ENCODE data around the gene AGAP1.
A peak's percentile ranks its signal among the peaks of the same experiment; 100 is the strongest.
"Not testable (repeated sequence)": the region's sequence is repeated elsewhere in the genome, so short reads cannot be mapped to it uniquely, and the experiment has no call there.

The AGAP1 gene

DNA sequence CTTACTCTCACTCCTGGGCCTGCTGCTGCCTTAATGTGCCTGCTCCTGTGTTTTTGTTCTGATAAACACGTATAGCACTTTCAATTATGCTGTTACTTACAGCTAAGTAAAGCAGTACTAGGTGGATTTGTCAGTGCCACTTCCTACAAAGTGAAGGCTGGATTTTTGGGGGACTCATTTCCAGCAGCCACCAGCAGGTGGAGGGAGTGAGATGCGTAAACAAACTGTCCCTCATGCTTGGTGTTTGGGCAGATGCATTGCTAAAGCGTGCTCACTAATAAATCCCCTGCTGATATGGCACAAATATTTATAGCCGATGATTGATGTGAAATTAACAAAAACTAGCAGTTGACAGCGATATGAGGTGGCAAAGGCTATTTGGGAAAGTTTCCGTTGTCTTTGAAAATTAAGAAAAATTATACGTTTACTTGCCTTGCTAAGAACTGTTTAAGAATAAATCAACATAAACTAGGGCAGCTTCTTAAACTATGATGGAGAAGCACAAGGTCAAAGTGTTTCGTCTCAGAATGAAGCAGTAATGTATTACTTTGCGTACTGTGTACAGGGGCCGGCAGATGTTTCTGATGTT, 101.7 kb downstream of the AGAP1 start:
- peak; percentile 36 for DNase-seq

DNA sequence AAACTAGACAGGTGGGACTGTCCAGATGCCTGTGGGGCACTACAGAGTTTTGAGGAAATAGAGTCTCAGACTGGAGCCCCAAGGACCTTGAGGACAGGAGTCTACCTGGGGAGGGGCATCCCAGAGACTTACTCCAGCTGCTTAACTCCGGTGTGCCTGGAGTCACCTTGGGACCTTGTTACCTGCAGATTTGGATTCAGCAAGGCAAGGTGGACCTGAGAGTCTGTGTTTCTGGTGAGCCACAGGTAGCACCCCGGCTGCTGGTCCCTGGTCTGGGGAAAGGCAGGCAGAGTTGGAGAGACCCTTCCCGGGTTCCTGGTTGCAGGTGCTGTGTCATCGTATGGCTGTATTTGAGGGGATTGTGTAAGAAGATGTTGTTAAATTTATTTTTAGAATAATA, 102.4 kb downstream of the AGAP1 start:
- no peak for DNase-seq

DNA sequence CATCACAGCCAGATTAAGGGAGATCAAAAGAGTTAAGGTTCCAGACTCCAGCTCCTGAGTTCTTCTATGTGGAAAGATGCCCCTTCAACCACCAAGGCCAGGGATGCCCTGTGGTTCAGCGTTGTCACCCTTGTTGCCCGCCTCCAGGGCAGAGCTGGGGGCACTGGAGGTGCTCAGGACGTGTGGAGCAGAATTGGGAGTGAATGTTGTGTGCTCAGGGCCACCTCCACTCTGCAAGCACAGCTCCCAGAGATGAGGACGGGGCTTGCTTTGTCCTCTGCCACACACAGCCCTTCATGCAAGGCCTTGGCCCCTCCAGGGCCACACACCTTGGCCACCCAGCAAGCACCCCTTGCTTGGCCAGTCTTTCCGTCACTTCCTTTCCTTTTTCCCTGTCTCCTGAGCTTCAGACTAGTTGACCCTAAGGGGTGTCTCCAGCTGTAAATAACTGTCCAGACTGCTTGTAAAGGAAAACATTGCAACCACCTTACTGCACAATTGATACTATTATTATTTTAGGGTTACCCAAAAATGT, 103.3 kb downstream of the AGAP1 start:
- no peak for DNase-seq

DNA sequence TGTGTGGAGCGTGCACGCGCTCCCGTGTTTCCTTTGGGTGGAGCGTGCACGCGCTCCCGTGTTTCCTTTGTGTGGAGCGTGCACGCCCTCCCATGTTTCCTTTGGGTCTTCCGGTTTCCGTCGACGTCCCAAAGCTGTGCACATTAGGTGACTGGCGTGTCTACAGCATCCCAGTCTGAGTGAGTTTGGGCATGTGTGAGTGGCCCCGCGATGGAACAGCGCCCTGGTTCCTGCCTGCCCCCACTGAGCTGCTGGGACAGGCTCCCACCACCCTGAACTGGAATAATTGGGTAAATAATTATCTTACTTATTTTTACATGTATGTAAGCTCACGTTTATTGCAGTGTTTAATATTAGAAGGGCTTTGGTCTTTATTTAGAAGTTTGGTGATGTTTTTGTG, 104.2 kb downstream of the AGAP1 start:
- DNase-seq, result no peak

DNA sequence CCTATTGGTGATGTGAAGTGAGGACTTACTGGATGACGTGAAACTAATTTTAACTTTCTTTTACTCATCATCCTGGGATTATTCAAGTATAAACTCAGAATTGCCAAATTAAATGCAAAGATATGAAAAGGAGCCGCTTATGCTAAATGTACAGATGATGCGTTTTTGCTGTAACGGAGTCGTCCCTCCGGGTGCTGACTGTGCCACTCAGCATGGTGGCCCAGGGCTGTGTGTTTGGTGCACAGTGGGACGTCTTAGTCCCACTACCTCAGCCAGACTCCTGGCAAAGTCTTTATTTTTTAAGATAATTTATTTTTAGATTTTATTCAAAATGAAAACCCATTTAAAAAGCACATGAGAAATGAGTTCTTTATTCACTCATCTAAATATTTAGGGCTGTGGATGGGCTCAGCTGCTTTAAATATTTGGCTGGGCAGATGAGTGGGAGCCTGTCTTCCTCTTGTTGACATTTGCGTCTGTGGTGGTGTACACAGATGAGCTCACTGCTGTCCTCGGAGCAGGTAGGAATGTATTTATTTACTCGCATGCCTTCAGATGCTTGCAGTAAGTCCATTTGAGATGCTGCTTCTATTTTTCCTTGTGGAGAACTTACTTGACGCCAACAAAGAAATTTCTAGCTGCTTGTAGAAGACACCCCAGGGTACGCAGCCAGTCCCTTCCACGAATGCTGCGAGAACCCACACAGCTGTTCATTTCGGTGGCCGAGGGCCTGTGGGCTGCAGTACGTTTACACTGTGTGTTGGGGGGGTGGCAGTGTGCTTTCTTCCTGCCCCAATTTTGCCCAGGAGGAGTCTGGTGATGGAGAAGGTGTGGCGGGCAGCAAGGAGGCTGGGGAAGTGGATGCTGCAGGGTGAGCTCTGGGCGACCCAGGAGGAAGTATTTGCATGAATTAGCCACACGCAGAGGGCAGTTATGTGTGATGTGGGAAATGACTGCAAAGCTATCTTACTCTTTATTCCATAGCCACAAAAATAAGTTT, 105.0 kb downstream of the AGAP1 start:
- no peak for DNase-seq

DNA sequence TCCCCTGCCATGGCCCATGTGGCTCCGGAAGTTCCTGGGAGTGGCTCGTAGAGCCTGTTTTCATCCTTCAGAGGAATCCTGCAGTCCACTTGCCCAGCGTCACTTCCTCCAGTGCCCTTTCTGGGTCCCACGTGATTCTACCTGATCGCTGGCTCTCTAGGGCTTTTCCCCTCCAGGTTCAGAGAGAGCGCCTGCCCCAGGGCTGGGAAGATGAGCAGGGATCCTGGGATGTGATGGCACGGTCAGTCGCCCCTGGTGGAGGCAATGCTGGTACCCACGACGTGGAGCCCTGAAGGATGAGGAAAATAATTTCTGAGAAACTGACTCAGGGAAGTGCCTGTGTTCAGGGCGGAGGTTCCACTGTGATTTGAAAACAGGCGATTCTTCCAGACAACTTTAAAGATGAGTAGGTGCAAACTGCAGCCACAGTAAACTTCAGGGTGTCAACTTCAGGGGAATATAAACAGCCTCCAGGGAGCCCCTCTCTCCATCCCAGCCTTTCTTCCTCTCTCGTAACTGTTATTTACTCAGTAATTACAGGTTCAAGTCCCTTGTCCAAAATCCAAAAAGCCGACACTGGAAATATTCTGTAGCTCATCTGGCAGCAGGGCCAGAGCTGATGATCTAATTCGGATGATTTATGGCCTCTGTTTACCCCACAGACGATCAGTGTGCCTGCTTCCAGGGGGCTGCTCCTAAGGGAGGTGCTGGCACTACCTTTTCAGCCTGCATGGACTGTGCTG, 105.9 kb downstream of the AGAP1 start:
- DNase-seq, result no peak

DNA sequence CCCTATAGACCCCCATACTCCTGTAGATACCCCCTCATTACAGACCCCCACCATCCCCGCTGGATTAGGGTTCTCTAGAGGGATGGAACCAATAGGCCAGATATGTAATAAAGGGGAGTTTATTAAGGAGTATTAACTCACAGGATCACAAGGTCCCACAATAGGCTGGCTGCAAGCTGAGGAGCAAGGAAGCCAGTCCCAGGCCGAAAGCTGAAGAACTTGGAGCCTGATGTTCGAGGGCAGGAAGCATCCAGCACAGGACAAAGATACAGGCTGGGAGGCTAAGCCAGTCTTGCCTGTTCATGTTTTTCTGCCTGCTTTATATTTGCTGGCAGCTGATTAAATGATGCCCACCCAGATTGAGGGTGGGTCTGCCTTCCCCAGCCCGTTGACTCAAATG, 106.6 kb downstream of the AGAP1 start:
- no peak for DNase-seq

DNA sequence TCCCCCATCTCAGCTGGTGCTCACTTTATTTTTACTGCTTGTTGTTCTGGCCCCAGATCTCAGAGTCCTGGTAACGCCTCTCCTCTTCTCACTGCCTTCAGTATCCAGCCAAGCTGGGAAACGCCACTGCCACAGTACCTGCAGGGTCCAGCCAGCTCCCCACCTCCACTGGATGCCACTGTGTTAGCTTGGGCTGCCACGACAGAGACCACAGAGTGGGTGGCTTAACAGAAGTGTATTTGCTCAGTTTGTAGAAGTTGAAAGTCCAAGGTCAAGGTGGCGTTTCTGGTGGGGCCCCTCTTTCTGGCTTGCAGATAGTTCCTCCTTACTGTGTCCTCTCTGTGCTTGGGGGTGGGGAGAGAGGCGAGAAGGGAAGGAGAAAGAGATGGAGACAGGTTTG, 107.1 kb downstream of the AGAP1 start:
- no peak for DNase-seq

DNA sequence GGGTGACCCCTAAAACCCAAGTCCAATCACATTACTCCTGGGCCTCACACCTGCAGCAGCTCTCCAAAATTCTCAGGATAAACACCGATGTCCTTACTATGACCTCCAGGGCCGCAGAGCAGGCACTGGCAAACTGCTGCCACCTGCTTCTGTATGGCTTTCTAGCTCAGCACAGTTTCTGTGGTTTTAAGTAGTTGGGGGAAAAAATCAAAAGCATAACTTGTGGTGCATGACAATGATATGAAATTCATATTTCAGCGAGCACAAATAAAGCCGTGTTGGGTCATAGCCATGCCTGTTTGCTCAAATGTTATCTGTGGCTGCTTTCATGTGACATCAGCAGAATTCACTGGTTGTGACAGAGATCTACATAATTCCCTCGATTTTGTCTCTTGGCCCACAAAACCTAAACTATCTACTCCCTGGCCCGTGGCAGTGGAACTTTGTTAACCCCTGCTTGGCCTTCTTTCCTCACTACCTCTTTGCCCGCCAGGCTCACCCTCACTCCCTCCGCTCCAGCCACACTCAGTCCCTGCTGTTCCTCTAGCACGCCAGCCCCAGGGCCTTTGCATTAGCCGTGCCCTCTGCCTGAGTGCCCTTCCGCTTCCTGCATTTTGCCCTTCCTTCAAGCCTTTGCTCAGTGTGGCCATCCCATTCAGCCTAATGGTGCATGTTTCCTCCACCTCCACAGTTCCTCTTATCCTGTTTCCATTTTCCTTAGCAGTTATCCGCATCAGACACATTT, 108.3 kb downstream of the AGAP1 start:
- DNase-seq, result no peak

DNA sequence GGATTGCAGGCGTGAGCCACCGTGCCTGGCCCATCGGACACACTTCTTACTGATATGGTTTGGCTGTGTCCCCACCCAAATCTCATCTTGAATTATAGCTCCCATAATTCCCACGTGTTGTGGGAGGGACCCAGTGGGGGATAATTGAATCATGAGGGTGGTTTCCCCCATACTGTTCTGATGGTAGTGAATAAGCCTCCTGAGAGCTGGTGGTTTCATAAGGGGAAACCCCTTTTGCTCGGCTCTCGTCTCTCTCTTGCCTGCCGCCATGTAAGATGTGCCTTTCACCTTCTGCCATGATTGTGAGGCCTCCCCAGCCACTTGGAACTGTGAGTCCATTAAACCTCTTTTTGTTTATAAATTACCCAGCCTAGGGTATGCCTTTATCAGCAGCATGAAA, 109.1 kb downstream of the AGAP1 start:
- not testable (repeated sequence) for DNase-seq

DNA sequence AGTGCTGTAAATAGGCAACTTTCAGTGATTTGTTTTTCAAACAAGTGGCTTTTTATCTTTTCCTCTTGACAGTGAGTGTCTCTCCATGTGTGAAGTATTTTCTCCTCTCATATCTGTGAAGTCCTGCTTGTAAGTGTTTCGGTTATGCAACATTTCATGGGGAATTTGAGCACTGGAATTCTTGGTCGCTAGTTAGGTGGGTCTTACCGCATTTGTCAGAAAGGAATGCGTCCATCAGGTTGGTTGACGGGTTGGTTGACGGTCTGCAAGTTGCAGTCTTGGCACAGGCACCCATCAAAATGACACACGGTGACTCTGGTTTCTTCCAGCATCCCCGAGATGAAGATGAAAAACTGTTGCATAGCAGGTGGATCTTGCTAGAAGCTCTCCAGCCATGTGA, 109.8 kb downstream of the AGAP1 start:
- no peak for DNase-seq

DNA sequence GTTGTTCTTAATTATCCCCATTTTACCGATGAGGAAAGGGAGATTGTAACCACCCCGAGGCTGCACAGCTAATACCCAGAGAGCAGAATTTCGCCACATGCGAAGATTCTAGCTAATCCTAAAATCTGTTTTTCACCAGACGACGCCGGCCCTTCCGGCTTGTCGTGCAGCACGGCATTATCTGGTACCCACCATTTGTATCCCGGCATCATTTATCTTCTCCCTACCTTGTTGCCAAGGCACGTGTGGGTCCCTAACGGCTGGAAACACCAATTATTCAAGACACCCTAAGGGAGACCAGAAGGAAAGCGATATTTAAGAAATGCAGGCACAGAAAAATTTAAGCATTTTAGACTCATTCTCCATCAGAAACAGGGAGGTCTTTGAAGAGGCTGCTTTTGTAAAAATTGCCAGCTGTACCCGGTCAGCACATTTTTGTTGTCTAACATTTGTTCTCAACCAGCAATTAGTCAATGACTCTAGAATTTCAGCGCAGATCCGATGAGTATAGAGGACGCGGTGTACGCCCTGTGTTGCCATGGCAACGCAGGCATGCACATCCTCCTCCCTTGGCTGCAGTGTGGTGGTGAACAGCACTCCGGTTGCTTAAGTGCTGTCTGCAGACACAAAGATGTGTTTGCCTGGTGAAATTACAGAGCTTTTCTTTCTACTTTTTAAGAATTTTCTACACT, 111.6 kb downstream of the AGAP1 start:
- DNase-seq, result peak; percentile 79

DNA sequence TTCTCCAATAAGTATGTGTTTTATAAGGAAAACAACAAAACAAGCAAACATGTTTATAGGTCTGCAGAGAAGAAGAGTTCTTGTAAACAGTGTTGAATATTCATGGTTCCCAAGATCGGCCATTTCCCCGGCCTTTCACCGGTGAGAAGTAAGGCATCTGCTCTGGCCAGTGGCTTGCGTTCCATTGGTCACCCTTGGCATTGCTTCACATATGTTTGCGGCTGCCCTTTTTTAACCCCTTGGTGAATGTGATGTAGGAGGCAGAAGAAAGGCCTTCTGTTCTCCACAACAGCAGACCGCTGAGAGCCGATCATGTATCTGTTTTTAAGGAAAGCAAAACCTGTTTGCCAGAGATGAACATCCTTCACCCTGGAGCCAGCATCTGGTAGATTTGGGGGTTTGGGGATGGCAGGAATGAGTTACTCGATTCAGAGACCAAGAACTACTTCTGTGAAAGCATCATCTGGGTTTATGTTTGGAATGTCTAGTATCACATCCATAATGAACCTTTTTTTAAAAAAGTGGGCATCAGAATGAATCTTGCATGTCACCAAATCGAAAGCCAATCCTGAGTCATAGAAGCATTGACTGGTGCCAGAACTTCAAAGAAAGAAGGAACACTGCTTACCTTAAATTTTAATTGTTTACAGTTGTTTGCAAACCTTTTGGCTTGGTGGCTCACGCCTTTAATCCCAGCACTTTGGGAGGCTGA, 112.3 kb downstream of the AGAP1 start:
- DNase-seq, result peak; percentile 20

DNA sequence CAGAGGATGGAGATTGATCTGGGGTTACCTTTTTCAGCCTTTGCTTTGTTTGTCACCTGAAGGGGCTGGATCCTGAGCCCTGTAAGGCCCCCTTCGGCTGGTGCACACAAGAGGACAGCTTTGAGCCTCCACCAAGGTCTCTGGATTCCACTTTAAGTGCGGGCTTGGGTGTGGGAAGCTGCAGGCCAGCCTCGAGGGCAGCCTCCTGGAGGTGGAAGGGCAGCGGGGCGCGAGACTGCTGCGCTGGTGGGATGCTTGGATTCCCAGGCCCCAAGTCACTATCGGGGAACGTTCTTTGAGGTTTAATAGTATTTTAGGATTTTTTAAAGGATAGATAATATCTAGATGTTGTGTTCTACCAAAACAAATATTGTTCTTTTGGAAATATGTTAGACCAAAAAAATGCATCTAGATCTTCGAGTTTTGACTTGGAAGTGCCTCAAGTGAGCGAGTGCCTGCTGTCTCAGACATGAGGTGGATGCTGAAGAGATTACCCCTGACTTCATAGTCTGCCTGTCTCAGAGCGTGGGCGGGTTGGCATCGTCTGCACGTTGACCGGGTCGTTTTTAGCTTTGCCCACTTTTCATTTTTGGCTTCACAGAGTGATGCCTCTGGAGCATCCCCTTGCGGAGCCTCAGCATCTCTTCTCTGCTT, 113.8 kb downstream of the AGAP1 start:
- DNase-seq, result no peak

DNA sequence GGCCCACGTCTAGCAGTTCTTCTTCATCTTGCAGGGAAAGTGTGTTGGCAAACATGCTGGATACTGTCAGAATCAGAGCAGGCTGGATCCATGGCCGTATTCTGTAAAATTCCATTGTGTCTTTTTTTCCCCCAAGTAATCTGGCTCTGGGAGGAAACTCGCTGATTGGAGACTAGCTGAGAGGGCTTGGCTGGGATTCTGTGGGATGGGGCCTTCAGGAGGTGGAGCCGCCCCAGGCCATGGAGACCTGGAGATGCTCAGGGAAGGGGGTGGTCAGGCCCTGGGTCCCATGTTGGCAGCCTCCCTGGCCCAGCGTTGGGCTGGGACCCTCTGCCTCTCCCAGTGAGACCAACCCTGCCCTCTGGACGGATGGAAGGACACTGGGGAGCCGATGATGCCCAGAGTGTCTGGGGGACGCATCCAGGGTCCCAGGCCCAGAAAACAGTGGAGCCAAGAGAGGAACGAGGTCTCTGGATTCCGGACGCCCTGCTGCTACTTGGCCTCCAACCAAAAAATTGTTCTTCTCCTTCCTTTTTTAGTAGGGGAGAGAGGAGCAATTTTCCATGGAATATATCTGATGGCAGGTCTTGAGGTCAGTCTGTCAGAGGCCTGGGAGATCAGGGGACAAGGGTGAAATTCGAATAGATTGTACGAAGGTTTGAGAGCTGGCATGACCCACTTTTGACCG, 114.5 kb downstream of the AGAP1 start:
- DNase-seq, result no peak

DNA sequence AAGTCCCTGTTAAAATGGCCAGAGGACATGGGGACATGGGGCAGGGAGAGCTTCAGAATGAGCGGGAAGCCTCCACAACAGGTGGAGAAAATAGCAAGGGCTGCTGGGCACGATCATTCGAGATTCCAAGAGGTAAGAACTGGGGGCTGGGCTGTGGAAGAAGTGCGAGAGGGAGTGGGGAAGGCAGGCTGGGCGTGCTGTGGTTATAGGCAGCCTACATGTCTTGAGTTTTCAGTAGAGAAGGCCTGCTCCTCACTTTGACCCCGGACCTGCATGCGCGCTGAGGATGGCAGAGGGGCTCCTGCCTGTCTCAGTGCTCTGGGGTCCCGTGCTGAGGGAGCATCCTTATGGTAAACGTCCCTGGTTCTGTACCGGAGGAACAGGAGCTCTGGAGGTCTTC, 115.5 kb downstream of the AGAP1 start:
- no peak for DNase-seq

DNA sequence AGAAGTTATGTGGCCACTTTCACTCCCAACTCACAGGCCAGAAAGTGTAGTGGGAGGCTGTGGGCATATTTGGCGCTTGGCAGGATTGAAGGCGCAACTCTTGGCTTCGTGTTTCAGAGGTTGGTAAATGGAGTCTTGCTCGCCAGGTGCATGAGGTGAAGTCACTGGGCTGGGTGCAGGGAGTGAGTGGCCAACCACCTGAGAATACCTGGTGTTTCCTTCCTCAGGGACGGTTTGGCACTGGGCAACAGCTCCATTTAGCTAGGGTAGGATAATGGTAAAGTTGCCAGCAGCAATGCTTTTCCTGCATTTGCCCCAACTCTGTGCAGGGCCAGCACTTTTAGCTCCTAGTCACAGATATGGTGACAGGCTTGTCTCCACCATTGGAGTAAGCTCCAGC, 115.9 kb downstream of the AGAP1 start:
- no peak for DNase-seq

DNA sequence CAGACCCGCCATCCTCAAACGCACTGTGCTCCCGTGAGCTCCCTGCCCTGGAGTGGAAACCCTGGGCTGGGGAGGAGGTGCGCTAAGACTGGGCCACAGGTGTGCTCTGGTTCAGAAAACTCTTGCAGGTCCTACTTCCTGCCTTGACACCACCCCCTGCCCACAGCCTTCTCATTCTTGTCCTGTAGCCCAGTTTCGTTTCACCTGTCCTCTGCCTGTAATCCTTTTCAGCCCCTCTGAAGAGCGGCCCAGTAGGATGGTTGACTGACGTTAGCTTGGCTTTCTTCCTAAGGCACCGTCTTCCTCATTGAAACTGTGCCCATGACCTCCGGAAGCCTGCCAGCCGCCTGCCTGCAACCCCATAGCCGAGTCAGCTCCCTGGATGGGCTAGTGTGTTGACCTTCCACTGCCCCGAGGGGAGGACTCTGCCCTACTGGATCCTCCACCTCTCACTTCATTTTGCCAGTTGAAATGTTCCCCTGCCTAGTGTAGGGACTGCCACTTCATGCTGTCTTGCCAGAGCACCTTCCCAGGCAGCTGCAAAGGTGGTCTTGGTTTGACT, 116.9 kb downstream of the AGAP1 start:
- no peak for DNase-seq

DNA sequence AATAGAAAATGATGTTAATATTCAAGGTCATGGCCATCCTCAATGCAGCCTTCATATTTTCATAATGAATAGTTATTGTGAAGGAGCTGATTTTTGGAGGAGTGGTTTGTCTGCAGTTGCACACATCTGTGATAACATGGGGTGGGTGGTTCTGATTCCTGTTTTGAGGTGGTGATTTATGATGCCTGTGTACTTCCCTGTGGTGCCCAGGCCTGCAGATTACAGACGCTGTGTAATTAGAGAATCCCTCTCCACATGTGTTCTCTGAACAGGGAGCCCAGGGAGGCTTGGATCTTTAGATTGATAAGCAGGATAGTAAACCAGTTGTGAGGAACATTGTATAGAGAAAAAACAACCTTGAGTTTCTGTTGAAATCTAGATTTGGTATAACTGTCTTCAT, 117.5 kb downstream of the AGAP1 start:
- no peak for DNase-seq

DNA sequence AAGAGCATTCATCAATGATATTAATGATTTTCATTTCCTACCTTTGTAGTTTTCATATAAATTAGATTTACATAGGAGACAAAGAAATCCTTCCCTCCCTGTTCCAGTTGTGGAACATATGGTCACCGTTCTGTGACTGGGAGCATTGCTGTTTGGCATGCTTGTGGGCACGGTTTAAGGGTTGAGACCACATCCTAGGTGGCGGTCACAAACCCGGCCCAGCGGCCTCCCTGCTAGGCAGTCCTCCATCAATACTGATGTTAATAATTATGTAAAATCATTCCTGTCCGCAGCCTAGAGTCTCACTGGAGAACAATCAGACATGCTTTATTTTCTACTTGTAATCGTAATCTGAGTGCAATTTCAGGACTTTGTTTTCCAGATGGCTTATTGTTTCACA, 117.9 kb downstream of the AGAP1 start:
- DNase-seq, result no peak

Measured in kidney glomerular epithelial cell (primary cell).